ENCODE results near the gene PWWP2B.
"Not testable (repeated sequence)": the region's sequence is repeated elsewhere in the genome, so short reads cannot be mapped to it uniquely, and the experiment has no call there.

DNA sequence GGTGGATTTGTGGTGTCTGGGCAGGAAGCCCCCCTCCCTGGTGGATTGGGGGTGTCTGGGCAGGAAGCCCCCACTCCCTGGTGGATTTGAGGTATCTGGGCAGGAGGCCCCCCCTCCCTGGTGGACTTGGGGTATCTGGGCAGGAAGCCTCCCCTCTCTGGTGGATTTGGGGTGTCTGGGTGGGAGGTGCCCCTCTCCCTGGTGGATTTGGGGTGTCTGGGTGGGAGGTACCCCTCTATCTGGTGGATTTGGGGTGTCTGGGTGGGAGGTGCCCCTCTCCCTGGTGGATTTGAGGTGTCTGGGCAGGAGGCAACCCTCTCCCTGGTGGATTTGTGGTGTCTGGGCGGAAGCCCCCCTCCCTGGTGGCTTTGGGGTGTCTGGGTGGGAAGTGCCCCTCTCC is 10.1 kb upstream of the PWWP2B start:
- TF ChIP-seq, protein P1, sequence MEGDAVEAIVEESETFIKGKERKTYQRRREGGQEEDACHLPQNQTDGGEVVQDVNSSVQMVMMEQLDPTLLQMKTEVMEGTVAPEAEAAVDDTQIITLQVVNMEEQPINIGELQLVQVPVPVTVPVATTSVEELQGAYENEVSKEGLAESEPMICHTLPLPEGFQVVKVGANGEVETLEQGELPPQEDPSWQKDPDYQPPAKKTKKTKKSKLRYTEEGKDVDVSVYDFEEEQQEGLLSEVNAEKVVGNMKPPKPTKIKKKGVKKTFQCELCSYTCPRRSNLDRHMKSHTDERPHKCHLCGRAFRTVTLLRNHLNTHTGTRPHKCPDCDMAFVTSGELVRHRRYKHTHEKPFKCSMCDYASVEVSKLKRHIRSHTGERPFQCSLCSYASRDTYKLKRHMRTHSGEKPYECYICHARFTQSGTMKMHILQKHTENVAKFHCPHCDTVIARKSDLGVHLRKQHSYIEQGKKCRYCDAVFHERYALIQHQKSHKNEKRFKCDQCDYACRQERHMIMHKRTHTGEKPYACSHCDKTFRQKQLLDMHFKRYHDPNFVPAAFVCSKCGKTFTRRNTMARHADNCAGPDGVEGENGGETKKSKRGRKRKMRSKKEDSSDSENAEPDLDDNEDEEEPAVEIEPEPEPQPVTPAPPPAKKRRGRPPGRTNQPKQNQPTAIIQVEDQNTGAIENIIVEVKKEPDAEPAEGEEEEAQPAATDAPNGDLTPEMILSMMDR (IDR thresholded peaks at IDR 0.05 in 2 of 3, conservative IDR thresholded peaks at IDR 0.05 in 1 of 3; ENCODE audit: insufficient read depth in 2 of 3, low read depth in 1 of 3, low read length in 3 of 3) = not testable (repeated sequence)
- TF ChIP-seq, protein P2, sequence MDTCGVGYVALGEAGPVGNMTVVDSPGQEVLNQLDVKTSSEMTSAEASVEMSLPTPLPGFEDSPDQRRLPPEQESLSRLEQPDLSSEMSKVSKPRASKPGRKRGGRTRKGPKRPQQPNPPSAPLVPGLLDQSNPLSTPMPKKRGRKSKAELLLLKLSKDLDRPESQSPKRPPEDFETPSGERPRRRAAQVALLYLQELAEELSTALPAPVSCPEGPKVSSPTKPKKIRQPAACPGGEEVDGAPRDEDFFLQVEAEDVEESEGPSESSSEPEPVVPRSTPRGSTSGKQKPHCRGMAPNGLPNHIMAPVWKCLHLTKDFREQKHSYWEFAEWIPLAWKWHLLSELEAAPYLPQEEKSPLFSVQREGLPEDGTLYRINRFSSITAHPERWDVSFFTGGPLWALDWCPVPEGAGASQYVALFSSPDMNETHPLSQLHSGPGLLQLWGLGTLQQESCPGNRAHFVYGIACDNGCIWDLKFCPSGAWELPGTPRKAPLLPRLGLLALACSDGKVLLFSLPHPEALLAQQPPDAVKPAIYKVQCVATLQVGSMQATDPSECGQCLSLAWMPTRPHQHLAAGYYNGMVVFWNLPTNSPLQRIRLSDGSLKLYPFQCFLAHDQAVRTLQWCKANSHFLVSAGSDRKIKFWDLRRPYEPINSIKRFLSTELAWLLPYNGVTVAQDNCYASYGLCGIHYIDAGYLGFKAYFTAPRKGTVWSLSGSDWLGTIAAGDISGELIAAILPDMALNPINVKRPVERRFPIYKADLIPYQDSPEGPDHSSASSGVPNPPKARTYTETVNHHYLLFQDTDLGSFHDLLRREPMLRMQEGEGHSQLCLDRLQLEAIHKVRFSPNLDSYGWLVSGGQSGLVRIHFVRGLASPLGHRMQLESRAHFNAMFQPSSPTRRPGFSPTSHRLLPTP (IDR thresholded peaks at IDR 0.05; ENCODE audit: borderline replicate concordance, extremely low read depth, insufficient read length) = not testable (repeated sequence)
- not testable (repeated sequence) for TF ChIP-seq ZNF644 (tag; IDR thresholded peaks at IDR 0.05; ENCODE audit: low read depth); SRSF3 (IDR thresholded peaks at IDR 0.05; ENCODE audit: insufficient read depth, low read length); GABPA (tag; conservative IDR thresholded peaks at IDR 0.05; ENCODE audit: low read depth); RBM15 (IDR thresholded peaks at IDR 0.05; ENCODE audit: insufficient read depth, low read length); TEAD4 (IDR thresholded peaks at IDR 0.05; ENCODE audit: low read length); TEAD4 (CRISPR knock-in tag; IDR thresholded peaks at IDR 0.05; ENCODE audit: borderline replicate concordance); TSC22D4 (tag; IDR thresholded peaks at IDR 0.05); POLR3A (IDR thresholded peaks at IDR 0.05; ENCODE audit: borderline replicate concordance, extremely low read depth, insufficient read depth, insufficient read length)
- TF ChIP-seq, protein P3, sequence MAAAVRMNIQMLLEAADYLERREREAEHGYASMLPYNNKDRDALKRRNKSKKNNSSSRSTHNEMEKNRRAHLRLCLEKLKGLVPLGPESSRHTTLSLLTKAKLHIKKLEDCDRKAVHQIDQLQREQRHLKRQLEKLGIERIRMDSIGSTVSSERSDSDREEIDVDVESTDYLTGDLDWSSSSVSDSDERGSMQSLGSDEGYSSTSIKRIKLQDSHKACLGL (CRISPR knock-in tag; IDR thresholded peaks at IDR 0.05; ENCODE audit: borderline replicate concordance, poor library complexity, severe bottlenecking) = not testable (repeated sequence)
- TF ChIP-seq, protein P4, sequence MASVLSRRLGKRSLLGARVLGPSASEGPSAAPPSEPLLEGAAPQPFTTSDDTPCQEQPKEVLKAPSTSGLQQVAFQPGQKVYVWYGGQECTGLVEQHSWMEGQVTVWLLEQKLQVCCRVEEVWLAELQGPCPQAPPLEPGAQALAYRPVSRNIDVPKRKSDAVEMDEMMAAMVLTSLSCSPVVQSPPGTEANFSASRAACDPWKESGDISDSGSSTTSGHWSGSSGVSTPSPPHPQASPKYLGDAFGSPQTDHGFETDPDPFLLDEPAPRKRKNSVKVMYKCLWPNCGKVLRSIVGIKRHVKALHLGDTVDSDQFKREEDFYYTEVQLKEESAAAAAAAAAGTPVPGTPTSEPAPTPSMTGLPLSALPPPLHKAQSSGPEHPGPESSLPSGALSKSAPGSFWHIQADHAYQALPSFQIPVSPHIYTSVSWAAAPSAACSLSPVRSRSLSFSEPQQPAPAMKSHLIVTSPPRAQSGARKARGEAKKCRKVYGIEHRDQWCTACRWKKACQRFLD (CRISPR knock-in tag; IDR thresholded peaks at IDR 0.05) = not testable (repeated sequence)

Data from K562 (cell line).